ENCODE measurements around the gene SDC3. TPM values are rescaled to one million over a fixed set of nuclear protein-coding genes. Genes with fewer than 3 reads are reported as not detected.

SDC3 gene
- total RNA-seq, 1 experiment from 2014 or later = 33.7 TPM

GRCh38 chr1:30880678-30881318, 27.8 kb downstream of the SDC3 start:
- Histone ChIP-seq H3K27ac (no peak overlapping the region), H3K4me1 (replicated peaks; ENCODE audit: insufficient read depth) (no peaks in the 10 kb centered on the region; the same call in 1 of the 2 replicates), H3K4me2 (no peak overlapping the region), H3F3A (ENCODE audit: insufficient read depth, low read depth) (no peaks in the 10 kb centered on the region), H3K27me3 (ENCODE audit: insufficient read depth, low read depth) (no peaks in the 10 kb centered on the region), H3K4me3 (no peak overlapping the region), H3K9me2 (ENCODE audit: insufficient read depth) (no peaks in the 10 kb centered on the region), H4K20me1 (ENCODE audit: insufficient read depth) (no peaks in the 10 kb centered on the region), H3K36me3 (ENCODE audit: low read depth) (no peaks in the 10 kb centered on the region), H2AFZ (no peak overlapping the region), H3K9me3 (ENCODE audit: insufficient read depth, low read depth) (no peaks in the 10 kb centered on the region), H3K79me2 (ENCODE audit: low read depth) (no peaks in the 10 kb centered on the region)
- intact Hi-C loops (cut with micrococcal nuclease; ENCODE audit: unreplicated experiment) = no loop called here
- ChIA-PET CTCF (no interaction called here), POLR2A (ENCODE audit: unreplicated experiment) (no interaction called here)
- no peak for DNase-seq
- no peak for TF ChIP-seq CTCF (conservative IDR thresholded peaks at IDR 0.05)
- no peak for TF ChIP-seq EZH2 (IDR thresholded peaks at IDR 0.05; ENCODE audit: low read depth)
- BruUV-seq (replicated peaks) = no TSS peak

GRCh38 chr1:30879940-30880677, 28.4 kb downstream of the SDC3 start:
- no peaks in the 10 kb centered on the region for H3K27me3 ChIP-seq (ENCODE audit: insufficient read depth, low read depth)
- no peak for DNase-seq
- no peak overlapping the region for H3K4me2 ChIP-seq
- POLR2A ChIA-PET (ENCODE audit: unreplicated experiment) = no interaction called here
- TF ChIP-seq EZH2 (IDR thresholded peaks at IDR 0.05; ENCODE audit: low read depth) = no peak
- no peak for TF ChIP-seq CTCF (conservative IDR thresholded peaks at IDR 0.05)
- H4K20me1 ChIP-seq (ENCODE audit: insufficient read depth) = no peaks in the 10 kb centered on the region
- H3K27ac ChIP-seq = no peak overlapping the region
- H2AFZ ChIP-seq = no peak overlapping the region
- no peaks in the 10 kb centered on the region; the same call in 1 of the 2 replicates for H3K4me1 ChIP-seq (replicated peaks; ENCODE audit: insufficient read depth)
- intact Hi-C loops (cut with micrococcal nuclease; ENCODE audit: unreplicated experiment) = no loop called here
- H3K79me2 ChIP-seq (ENCODE audit: low read depth) = no peaks in the 10 kb centered on the region
- CTCF ChIA-PET = no interaction called here
- H3K4me3 ChIP-seq = no peak overlapping the region
- H3F3A ChIP-seq (ENCODE audit: insufficient read depth, low read depth) = no peaks in the 10 kb centered on the region
- no peaks in the 10 kb centered on the region for H3K9me3 ChIP-seq (ENCODE audit: insufficient read depth, low read depth)
- H3K9me2 ChIP-seq (ENCODE audit: insufficient read depth) = no peaks in the 10 kb centered on the region
- no peaks in the 10 kb centered on the region for H3K36me3 ChIP-seq (ENCODE audit: low read depth)
- BruUV-seq (replicated peaks) = no TSS peak

GRCh38 chr1:30879126-30879786, 29.3 kb downstream of the SDC3 start:
- no peaks in the 10 kb centered on the region for H3K79me2 ChIP-seq (ENCODE audit: low read depth)
- DNase-seq = no peak
- no peak overlapping the region for H3K4me2 ChIP-seq
- TF ChIP-seq EZH2 (IDR thresholded peaks at IDR 0.05; ENCODE audit: low read depth) = no peak
- TF ChIP-seq CTCF (conservative IDR thresholded peaks at IDR 0.05) = no peak
- no TSS peak for BruUV-seq (replicated peaks)
- no peaks in the 10 kb centered on the region for H3K9me2 ChIP-seq (ENCODE audit: insufficient read depth)
- H3K27me3 ChIP-seq (ENCODE audit: insufficient read depth, low read depth) = no peaks in the 10 kb centered on the region
- ChIA-PET POLR2A (ENCODE audit: unreplicated experiment) (no interaction called here), CTCF (no interaction called here)
- no peaks in the 10 kb centered on the region for H3F3A ChIP-seq (ENCODE audit: insufficient read depth, low read depth)
- H4K20me1 ChIP-seq (ENCODE audit: insufficient read depth) = no peaks in the 10 kb centered on the region
- no peaks in the 10 kb centered on the region for H3K9me3 ChIP-seq (ENCODE audit: insufficient read depth, low read depth)
- no peak overlapping the region for H3K27ac ChIP-seq
- no peaks in the 10 kb centered on the region for H3K36me3 ChIP-seq (ENCODE audit: low read depth)
- H2AFZ ChIP-seq = no peak overlapping the region
- no peak overlapping the region for H3K4me3 ChIP-seq
- no peaks in the 10 kb centered on the region; the same call in 1 of the 2 replicates for H3K4me1 ChIP-seq (replicated peaks; ENCODE audit: insufficient read depth)
- intact Hi-C loops (cut with micrococcal nuclease; ENCODE audit: unreplicated experiment) = no loop called here

All from PC-9 (cell line).